ENCODE measurements around the gene HNRNPDL. TPM values are rescaled to one million over a fixed set of nuclear protein-coding genes. Genes with fewer than 3 reads are reported as not detected.
A peak's percentile ranks its signal among the peaks of the same experiment; 100 is the strongest.

HNRNPDL gene
- polyA plus RNA-seq, 2 of the 4 experiments (the other 2 are of a cell fraction) = 321 to 397 TPM

GRCh38 chr4:82462415-82462831 lies 32.2 kb upstream of the HNRNPDL start (continued):
- TF ChIP-seq TP53 (CRISPR knock-in tag; IDR thresholded peaks at IDR 0.05) = no peak
- no peak for TF ChIP-seq E2F6 (IDR thresholded peaks at IDR 0.05; ENCODE audit: borderline replicate concordance, low read depth)
- TF ChIP-seq FOSL2 (IDR thresholded peaks at IDR 0.05) = no peak
- no peak for TF ChIP-seq FOSL2 (CRISPR knock-in tag; IDR thresholded peaks at IDR 0.05)
- TF ChIP-seq HES2 (IDR thresholded peaks at IDR 0.05) = no peak
- no peak for TF ChIP-seq EHMT2 (IDR thresholded peaks at IDR 0.05; ENCODE audit: low read depth)

- no peaks in the 10 kb centered on the region for H3K4me1 ChIP-seq
- POLR2A ChIA-PET = interaction anchor here (1.0 kb wide), 1 partner anchor 361 kb away, joined by 3 read pairs; no protein-coding TSS in a partner anchor
- CTCF ChIA-PET = interaction anchor here (1.1 to 2.1 kb wide), 5 partner anchors 11 to 279 kb away, joined by 3 to 9 read pairs (median 4); no protein-coding TSS in a partner anchor
- ATAC-seq = no peak
- WGBS (ENCODE audit: missing lambda C conversion rate) = 87% methylated on average over 2 of the region's 2 CpGs
- no peak overlapping the region for H3K27ac ChIP-seq
- H3K4me2 ChIP-seq = no peak overlapping the region
- no peak for FAIRE-seq
- no peak for TF ChIP-seq EP300 (IDR thresholded peaks at IDR 0.05)
- TF ChIP-seq HES2 (IDR thresholded peaks at IDR 0.05) = no peak
- peak; percentile 46 for TF ChIP-seq MAFK (IDR thresholded peaks at IDR 0.05; ENCODE audit: partially characterized antibody)
- TF ChIP-seq POLR2AphosphoS2 (conservative IDR thresholded peaks at IDR 0.05; ENCODE audit: low read length) = no peak
- no peak for TF ChIP-seq CHD2 (IDR thresholded peaks at IDR 0.05; ENCODE audit: low read length, partially characterized antibody)
- TF ChIP-seq ZC3H11A (IDR thresholded peaks at IDR 0.05) = no peak
- TF ChIP-seq HOXB5 (CRISPR knock-in tag; IDR thresholded peaks at IDR 0.05) = no peak
- TF ChIP-seq NPAS2 (CRISPR knock-in tag; IDR thresholded peaks at IDR 0.05; ENCODE audit: borderline replicate concordance) = no peak
- H3K9me3 ChIP-seq = no peaks in the 10 kb centered on the region
- no peak overlapping the region for H3K4me3 ChIP-seq
- DNase-seq (ENCODE audit: low read depth in 1 of 2, low spot score in 1 of 2) = no peak
Measured at GRCh38 chr4:82461710-82462109, 31.4 kb upstream of the HNRNPDL start.

- H3K4me3 ChIP-seq = no peak overlapping the region
- no peak for FAIRE-seq
- ChIA-PET CTCF (interaction anchor here (2.7 kb wide), 1 partner anchor 281 kb away, joined by 15 read pairs; no protein-coding TSS in a partner anchor), POLR2A (no interaction called here)
- WGBS (ENCODE audit: missing lambda C conversion rate) = 93% methylated on average over 2 of the region's 2 CpGs
- H3K4me1 ChIP-seq = no peaks in the 10 kb centered on the region
- ATAC-seq = no peak
- no peaks in the 10 kb centered on the region for H3K9me3 ChIP-seq
- no peak overlapping the region for H3K4me2 ChIP-seq
- no peak overlapping the region for H3K27ac ChIP-seq
- TF ChIP-seq RARB (CRISPR knock-in tag; IDR thresholded peaks at IDR 0.05) = no peak
- TF ChIP-seq PBX3 (IDR thresholded peaks at IDR 0.05) = no peak
- TF ChIP-seq MYC (IDR thresholded peaks at IDR 0.05; ENCODE audit: borderline replicate concordance, low read length) = no peak
- no peak for TF ChIP-seq TP53 (CRISPR knock-in tag; IDR thresholded peaks at IDR 0.05)
- no peak for TF ChIP-seq BHLHE40 (IDR thresholded peaks at IDR 0.05; ENCODE audit: low read depth, low read length)
- TF ChIP-seq HEYL (CRISPR knock-in tag; IDR thresholded peaks at IDR 0.05) = no peak
- no peak for DNase-seq (ENCODE audit: low read depth in 1 of 2, low spot score in 1 of 2)
Measured at GRCh38 chr4:82458729-82459128, 28.5 kb upstream of the HNRNPDL start.

- FAIRE-seq (no peak), ATAC-seq (no peak), DNase-seq (ENCODE audit: low read depth in 1 of 2, low spot score in 1 of 2) (no peak)
- ChIA-PET POLR2A (no interaction called here), CTCF (interaction anchor here (1.6 kb wide), 1 partner anchor 282 kb away, joined by 4 read pairs; no protein-coding TSS in a partner anchor)
- Histone ChIP-seq H3K9me3 (no peaks in the 10 kb centered on the region), H3K4me2 (no peak overlapping the region), H3K4me1 (no peaks in the 10 kb centered on the region), H3K4me3 (no peak overlapping the region), H3K27ac (no peak overlapping the region)
- 90% methylated on average over 7 of the region's 7 CpGs for WGBS (ENCODE audit: missing lambda C conversion rate)
- no peak for TF ChIP-seq JUNB (IDR thresholded peaks at IDR 0.05)
- no peak for TF ChIP-seq ZFP36 (IDR thresholded peaks at IDR 0.05; ENCODE audit: borderline replicate concordance, partially characterized antibody)
- no peak for TF ChIP-seq HES2 (IDR thresholded peaks at IDR 0.05)
- TF ChIP-seq ATOH8 (CRISPR knock-in tag; IDR thresholded peaks at IDR 0.05; ENCODE audit: low read depth) = no peak
- no peak for TF ChIP-seq RFX5 (IDR thresholded peaks at IDR 0.05)
- TF ChIP-seq ELK1 (IDR thresholded peaks at IDR 0.05; ENCODE audit: low read depth, low read length) = no peak
- TF ChIP-seq USF2 (IDR thresholded peaks at IDR 0.05) = no peak
- TF ChIP-seq NPAS2 (CRISPR knock-in tag; IDR thresholded peaks at IDR 0.05; ENCODE audit: borderline replicate concordance) = no peak
- no peak for TF ChIP-seq EP300 (IDR thresholded peaks at IDR 0.05)
- TF ChIP-seq PBX3 (IDR thresholded peaks at IDR 0.05) = no peak
Measured at GRCh38 chr4:82457266-82457665, 27.0 kb upstream of the HNRNPDL start.
